ENCODE data around the gene CRELD2.

Gene CRELD2

GRCh38 chr22:49966041-49966773 is 47.8 kb downstream of the CRELD2 start (continued):
- TF ChIP-seq, protein P1, sequence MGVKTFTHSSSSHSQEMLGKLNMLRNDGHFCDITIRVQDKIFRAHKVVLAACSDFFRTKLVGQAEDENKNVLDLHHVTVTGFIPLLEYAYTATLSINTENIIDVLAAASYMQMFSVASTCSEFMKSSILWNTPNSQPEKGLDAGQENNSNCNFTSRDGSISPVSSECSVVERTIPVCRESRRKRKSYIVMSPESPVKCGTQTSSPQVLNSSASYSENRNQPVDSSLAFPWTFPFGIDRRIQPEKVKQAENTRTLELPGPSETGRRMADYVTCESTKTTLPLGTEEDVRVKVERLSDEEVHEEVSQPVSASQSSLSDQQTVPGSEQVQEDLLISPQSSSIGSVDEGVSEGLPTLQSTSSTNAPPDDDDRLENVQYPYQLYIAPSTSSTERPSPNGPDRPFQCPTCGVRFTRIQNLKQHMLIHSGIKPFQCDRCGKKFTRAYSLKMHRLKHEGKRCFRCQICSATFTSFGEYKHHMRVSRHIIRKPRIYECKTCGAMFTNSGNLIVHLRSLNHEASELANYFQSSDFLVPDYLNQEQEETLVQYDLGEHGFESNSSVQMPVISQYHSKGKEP (tag by site-specific recombination; IDR thresholded peaks at IDR 0.05) = no peak
- TF ChIP-seq ZNF433 (tag by site-specific recombination; IDR thresholded peaks at IDR 0.05; ENCODE audit: low read depth) (no peak), ZBTB26 (tag by site-specific recombination; optimal IDR thresholded peaks at IDR 0.05) (no peak), ZNF132 (tag by site-specific recombination; IDR thresholded peaks at IDR 0.05; ENCODE audit: borderline replicate concordance) (no peak), GLI2 (tag by site-specific recombination; IDR thresholded peaks at IDR 0.05; ENCODE audit: borderline replicate concordance, low read depth) (no peak), ZBTB17 (tag by site-specific recombination; IDR thresholded peaks at IDR 0.05) (no peak), ZNF404 (tag by site-specific recombination; IDR thresholded peaks at IDR 0.05) (no peak), ZNF830 (tag by site-specific recombination; IDR thresholded peaks at IDR 0.05; ENCODE audit: low read depth) (no peak), ZNF621 (tag by site-specific recombination; IDR thresholded peaks at IDR 0.05) (no peak), ZNF140 (tag by site-specific recombination; IDR thresholded peaks at IDR 0.05) (no peak), SETDB1 (IDR thresholded peaks at IDR 0.05; ENCODE audit: insufficient read length, low read length) (no peak), IKZF3 (tag by site-specific recombination; IDR thresholded peaks at IDR 0.05) (no peak), ZFHX2 (tag by site-specific recombination; conservative IDR thresholded peaks at IDR 0.05) (no peak), ZNF292 (tag by site-specific recombination; IDR thresholded peaks at IDR 0.05; ENCODE audit: borderline replicate concordance, low read depth) (no peak), ZNF37A (tag by site-specific recombination; IDR thresholded peaks at IDR 0.05) (no peak), PRDM10 (tag by site-specific recombination; IDR thresholded peaks at IDR 0.05) (peak; percentile 50), ZNF391 (tag by site-specific recombination; IDR thresholded peaks at IDR 0.05; ENCODE audit: borderline replicate concordance, low read depth) (no peak), TRIM28 (IDR thresholded peaks at IDR 0.05; ENCODE audit: borderline replicate concordance, low read length) (no peak), GLIS2 (tag by site-specific recombination; IDR thresholded peaks at IDR 0.05) (peak; percentile 77), ATF2 (tag by site-specific recombination; IDR thresholded peaks at IDR 0.05; ENCODE audit: low read depth) (no peak), ZNF561 (tag by site-specific recombination; IDR thresholded peaks at IDR 0.05; ENCODE audit: borderline replicate concordance) (no peak), ZNF501 (tag by site-specific recombination; IDR thresholded peaks at IDR 0.05) (no peak), ZNF324 (tag by site-specific recombination; IDR thresholded peaks at IDR 0.05) (no peak), MYNN (tag by site-specific recombination; IDR thresholded peaks at IDR 0.05; ENCODE audit: borderline replicate concordance) (no peak), ZNF837 (tag by site-specific recombination; IDR thresholded peaks at IDR 0.05) (no peak), ZNF529 (tag by site-specific recombination; IDR thresholded peaks at IDR 0.05; ENCODE audit: insufficient replicate concordance) (no peak), PATZ1 (tag by site-specific recombination; IDR thresholded peaks at IDR 0.05) (peak; percentile 16; the same call in 1 of the 2 replicates), ZNF626 (tag by site-specific recombination; IDR thresholded peaks at IDR 0.05) (no peak)
- TF ChIP-seq, protein P2, sequence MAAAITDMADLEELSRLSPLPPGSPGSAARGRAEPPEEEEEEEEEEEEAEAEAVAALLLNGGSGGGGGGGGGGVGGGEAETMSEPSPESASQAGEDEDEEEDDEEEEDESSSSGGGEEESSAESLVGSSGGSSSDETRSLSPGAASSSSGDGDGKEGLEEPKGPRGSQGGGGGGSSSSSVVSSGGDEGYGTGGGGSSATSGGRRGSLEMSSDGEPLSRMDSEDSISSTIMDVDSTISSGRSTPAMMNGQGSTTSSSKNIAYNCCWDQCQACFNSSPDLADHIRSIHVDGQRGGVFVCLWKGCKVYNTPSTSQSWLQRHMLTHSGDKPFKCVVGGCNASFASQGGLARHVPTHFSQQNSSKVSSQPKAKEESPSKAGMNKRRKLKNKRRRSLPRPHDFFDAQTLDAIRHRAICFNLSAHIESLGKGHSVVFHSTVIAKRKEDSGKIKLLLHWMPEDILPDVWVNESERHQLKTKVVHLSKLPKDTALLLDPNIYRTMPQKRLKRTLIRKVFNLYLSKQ (tag by site-specific recombination; IDR thresholded peaks at IDR 0.05; ENCODE audit: borderline replicate concordance) = no peak

Data from HEK293 (cell line).